GM19324 (cell line): ENCODE measurements around the gene PCDHA5.
"Not testable (repeated sequence)": the region's sequence is repeated elsewhere in the genome, so short reads cannot be mapped to it uniquely, and the experiment has no call there.

Source experiments
- ATAC-seq: cut with Tn5 transposase; IDR thresholded peaks from one replicate; pipeline ENCODE4 v1.9.1; 2021; ENCODE audit warnings: mild to moderate bottlenecking, moderate library complexity; ENCODE audit not compliant: unreplicated experiment, low FRiP score

PCDHA5 gene

DNA sequence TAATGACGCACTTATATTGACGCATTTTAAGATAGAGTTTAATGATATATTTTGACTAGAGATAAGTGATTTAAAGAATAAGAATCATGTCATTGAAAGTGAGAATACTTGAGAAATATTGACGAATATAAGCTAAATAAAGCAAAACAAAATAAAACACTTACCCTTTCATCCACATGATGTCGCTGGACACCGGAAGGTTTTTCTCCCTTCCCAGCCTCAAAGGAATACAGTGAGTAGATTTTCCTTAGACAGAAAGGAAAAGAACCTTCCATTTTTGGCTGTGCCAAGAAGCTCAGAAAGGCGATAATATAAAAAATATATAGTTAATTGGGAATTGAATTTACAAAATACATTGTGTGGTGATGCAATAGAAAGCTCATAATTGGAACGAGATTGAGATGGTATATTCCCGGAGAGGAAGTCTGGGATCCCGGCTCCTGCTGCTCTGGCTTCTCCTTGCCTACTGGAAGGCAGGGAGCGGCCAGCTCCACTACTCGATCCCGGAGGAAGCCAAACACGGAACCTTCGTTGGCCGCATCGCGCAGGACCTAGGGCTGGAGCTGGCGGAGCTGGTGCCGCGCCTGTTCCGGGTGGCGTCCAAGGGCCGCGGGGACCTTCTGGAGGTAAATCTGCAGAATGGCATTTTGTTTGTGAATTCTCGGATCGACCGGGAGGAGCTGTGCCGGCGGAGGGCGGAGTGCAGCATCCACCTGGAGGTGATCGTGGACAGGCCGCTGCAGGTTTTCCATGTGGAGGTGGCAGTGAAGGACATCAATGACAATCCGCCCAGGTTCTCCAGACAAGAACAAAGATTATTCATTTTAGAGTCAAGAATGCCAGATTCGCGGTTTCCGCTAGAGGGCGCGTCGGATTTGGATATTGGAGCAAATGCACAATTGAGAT lies at the start of gene PCDHA5:
Gene PCDHA5 (plus strand): TSS at position 239 of the 906 bp plus-strand sequence.
- no peak for ATAC-seq

DNA sequence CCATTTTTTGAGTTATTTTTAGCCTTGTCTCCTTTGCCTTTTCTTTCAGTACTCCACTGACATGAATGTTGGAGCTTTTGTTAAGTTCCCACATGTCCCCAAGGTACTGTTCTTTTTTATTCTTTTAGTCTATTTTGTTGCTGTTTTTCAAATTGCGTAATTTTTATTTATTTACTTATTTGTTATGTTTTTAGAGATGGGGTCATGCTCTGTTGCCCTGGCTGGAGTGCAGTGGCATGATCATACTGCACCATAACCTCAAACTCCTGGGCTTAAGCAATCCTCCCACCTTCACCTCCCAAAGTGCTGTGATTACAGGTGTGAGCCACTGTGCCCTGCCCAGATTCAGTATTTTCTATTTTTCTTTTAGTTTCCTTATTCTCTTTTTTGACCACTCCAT lies 40.9 kb upstream of the PCDHA5 start:
- no peak for ATAC-seq

- no peak for ATAC-seq
These were observed 35.3 kb upstream of the PCDHA5 start, which contains the start of gene PCDHA1 for GRCh38 chr5:140785905-140786686. TSS of gene PCDHA1 (plus strand) at chr5:140786140.

DNA sequence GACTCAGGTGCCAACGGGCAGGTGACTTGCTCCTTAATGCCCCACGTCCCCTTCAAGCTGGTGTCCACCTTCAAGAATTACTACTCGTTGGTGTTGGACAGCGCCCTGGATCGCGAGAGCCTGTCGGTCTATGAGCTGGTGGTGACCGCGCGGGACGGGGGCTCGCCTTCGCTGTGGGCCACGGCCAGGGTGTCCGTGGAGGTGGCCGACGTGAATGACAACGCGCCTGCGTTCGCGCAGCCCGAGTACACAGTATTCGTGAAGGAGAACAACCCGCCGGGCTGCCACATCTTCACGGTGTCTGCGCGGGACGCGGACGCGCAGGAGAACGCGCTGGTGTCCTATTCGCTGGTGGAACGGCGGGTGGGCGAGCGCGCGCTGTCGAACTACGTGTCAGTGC lies 34.0 kb upstream of the PCDHA5 start:
- ATAC-seq: not testable (repeated sequence)

- not testable (repeated sequence) for ATAC-seq
These were observed 33.4 kb upstream of the PCDHA5 start for GRCh38 chr5:140787849-140788504.

DNA sequence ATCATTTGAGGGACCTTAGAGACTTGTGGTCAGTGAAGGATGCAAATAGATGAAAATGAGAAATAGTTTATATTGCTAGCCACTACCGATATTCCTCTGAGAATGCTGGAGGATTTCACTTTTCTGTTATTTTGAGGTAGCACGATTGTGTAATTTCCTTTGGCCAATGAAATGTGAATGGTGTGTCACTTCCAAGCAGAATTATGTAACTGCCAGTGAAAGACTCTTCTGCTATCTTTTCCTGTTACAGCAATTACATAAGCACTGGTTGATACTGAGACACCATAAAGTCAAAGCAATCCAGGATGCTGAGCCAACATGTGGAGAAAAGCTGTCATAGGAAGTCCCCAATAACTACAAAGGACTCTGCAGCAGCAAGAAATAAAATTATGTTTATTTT lies 30.3 kb upstream of the PCDHA5 start:
- no peak for ATAC-seq

- no peak for ATAC-seq
These were observed 26.7 kb upstream of the PCDHA5 start, which contains the start of gene PCDHA2 for GRCh38 chr5:140794595-140795258. TSS of gene PCDHA2 (plus strand) at chr5:140794852.

- no peak for ATAC-seq
These were observed 26.2 kb upstream of the PCDHA5 start for GRCh38 chr5:140795259-140795641.

DNA sequence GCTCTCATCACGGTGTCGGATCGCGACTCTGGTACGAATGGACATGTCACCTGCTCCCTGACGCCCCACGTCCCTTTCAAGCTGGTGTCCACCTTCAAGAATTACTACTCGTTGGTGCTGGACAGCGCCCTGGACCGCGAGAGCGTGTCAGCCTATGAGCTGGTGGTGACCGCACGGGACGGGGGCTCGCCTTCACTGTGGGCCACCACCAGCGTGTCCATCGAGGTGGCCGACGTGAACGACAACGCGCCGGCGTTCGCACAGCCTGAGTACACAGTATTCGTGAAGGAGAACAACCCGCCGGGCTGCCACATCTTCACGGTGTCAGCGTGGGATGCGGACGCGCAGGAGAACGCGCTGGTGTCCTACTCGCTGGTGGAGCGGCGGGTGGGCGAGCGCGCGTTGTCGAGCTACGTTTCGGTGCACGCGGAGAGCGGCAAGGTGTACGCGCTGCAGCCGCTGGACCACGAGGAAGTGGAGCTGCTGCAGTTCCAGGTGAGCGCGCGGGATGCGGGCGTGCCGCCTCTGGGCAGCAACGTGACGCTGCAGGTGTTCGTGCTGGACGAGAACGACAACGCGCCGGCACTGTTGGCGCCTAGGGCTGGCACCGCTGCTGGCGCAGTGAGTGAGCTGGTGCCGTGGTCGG lies 25.2 kb upstream of the PCDHA5 start:
- ATAC-seq: not testable (repeated sequence)

- no peak for ATAC-seq
These were observed 24.7 kb upstream of the PCDHA5 start for GRCh38 chr5:140796718-140797095.

GRCh38 chr5:140800816-140801493 lies 20.5 kb upstream of the PCDHA5 start, which contains the start of gene PCDHA3:
TSS of gene PCDHA3 (plus strand) at chr5:140801057.
- no peak for ATAC-seq

DNA sequence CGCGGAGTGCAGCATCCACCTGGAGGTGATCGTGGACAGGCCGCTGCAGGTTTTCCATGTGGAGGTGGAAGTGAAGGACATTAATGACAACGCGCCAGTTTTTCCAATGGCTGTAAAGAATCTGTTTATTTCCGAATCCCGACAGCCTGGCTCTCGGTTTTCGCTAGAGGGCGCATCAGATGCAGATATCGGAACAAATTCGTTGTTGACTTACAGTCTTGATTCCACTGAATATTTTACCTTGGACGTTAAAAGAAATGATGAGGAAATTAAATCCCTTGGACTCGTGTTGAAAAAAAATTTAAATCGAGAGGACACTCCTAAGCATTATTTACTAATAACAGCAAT lies 19.9 kb upstream of the PCDHA5 start:
- no peak for ATAC-seq

- ATAC-seq: not testable (repeated sequence)
These were observed 19.0 kb upstream of the PCDHA5 start for GRCh38 chr5:140802381-140802780.

DNA sequence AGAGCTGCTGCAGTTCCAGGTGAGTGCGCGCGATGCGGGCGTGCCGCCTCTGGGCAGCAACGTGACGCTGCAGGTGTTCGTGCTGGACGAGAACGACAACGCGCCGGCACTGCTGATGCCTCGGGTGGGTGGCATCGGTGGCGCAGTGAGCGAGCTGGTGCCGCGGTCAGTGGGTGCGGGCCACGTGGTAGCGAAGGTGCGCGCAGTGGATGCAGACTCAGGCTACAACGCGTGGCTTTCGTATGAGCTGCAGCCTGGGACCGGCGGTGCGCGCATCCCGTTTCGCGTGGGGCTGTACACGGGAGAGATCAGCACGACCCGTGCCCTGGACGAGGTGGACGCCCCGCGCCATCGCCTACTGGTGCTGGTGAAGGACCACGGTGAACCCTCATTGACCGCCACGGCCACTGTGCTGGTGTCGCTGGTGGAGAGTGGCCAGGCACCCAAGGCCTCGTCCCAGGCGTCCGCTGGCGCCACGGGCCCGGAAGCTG lies 18.6 kb upstream of the PCDHA5 start:
- no peak for ATAC-seq

DNA sequence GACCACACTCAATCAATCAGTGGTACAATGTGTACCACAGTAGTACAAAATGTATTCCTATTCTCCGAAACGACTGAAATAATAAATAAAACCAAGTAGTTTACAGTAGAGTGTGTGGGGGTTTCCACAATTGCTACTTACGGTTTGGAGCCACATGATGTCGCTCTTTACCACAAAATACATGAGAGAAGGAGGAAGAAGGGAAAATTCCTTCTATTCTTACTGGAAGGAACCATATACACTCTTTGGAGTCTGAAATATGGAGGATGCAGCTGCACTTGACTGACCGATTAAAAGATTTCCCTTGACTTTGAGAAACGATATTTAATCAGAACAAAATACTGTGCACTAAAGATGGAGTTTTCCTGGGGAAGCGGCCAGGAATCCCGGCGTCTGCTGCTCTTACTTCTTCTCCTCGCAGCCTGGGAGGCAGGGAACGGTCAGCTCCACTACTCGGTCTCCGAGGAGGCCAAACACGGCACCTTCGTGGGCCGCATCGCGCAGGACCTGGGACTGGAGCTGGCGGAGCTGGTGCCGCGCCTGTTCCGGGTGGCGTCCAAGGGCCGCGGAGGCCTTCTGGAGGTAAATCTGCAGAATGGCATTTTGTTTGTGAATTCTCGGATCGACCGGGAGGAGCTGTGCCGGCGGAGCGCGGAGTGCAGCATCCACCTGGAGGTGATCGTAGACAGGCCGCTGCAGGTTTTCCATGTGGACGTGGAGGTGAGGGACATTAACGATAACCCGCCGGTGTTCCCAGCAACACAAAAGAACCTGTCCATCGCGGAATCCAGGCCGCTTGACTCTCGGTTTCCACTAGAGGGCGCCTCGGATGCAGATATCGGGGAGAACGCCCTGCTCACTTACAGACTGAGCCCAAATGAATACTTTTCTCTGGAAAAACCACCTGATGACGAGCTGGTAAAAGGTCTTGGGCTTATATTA lies 14.3 kb upstream of the PCDHA5 start, which contains the start of gene PCDHA4:
Gene PCDHA4 (plus strand): TSS at position 235 of the 942 bp plus-strand sequence.
- no peak for ATAC-seq

DNA sequence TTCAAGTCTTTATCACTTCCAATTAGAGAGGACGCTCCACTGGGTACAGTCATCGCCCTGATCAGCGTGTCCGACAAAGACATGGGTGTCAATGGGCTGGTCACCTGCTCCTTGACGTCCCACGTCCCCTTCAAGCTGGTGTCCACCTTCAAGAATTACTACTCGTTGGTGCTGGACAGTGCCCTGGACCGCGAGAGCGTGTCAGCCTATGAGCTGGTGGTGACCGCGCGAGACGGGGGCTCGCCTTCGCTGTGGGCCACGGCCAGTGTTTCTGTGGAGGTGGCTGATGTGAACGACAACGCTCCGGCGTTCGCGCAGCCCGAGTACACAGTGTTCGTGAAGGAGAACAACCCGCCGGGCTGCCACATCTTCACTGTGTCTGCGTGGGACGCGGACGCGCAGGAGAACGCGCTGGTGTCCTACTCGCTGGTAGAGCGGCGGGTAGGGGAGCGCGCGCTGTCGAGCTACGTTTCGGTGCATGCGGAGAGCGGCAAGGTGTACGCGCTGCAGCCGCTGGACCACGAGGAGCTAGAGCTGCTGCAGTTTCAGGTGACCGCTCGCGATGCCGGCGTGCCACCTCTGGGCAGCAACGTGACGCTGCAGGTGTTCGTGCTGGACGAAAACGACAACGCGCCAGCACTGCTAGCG lies 13.0 kb upstream of the PCDHA5 start:
- ATAC-seq: not testable (repeated sequence)

- no peak for ATAC-seq
These were observed 12.5 kb upstream of the PCDHA5 start for GRCh38 chr5:140808889-140809291.

- ATAC-seq: no peak
These were observed 842 bp downstream of the PCDHA5 start for GRCh38 chr5:140822281-140822629.
